Erythroblast (primary cell): ENCODE measurements around the gene TRPM6.
A peak's percentile ranks its signal among the peaks of the same experiment; 100 is the strongest.
"Not testable (repeated sequence)": the region's sequence is repeated elsewhere in the genome, so short reads cannot be mapped to it uniquely, and the experiment has no call there.

ENCODE experiments used
- DNase-seq, 2 experiments: peaks; one replicate each; lab custom pipeline; 2025; lab: John Stamatoyannopoulos, UW
- GATA1 ChIP-seq: IDR thresholded peaks from 2 replicates; pipeline ENCODE4 v1.6.1; 2011; ENCODE audit warnings: low read depth, mild to moderate bottlenecking, control low read depth, low read length, moderate library complexity
- POLR2A ChIP-seq: IDR thresholded peaks from 2 replicates; pipeline ENCODE4 v1.6.1; 2011; ENCODE audit warnings: mild to moderate bottlenecking, low read length

The TRPM6 gene

GRCh38 chr9:74887041-74887980 is at the start of gene TRPM6:
Gene TRPM6, minus strand, starts transcription at chr9:74887921. Its CDS starts 65 bp downstream, at chr9:74887856.
- TF ChIP-seq GATA1 (no peak), POLR2A (no peak)
- peak; percentile 44 to 54 for DNase-seq

GRCh38 chr9:74935008-74935407 is 47.3 kb upstream of the TRPM6 start:
- no peak for DNase-seq

GRCh38 chr9:74921737-74922136 is 34.0 kb upstream of the TRPM6 start:
- peak; percentile 50 to 73 for DNase-seq
- no peak for TF ChIP-seq GATA1
- no peak for TF ChIP-seq POLR2A

More at GRCh38 chr9:74935008-74935407, 47.3 kb upstream of the TRPM6 start:
- TF ChIP-seq GATA1 (no peak), POLR2A (no peak)

GRCh38 chr9:74920944-74921626 is 33.4 kb upstream of the TRPM6 start:
- no peak for TF ChIP-seq GATA1
- TF ChIP-seq POLR2A: no peak
- DNase-seq: peak in 1 of 2 experiments; percentile 25

GRCh38 chr9:74910036-74910435 is 22.3 kb upstream of the TRPM6 start:
- TF ChIP-seq GATA1: no peak
- no peak for TF ChIP-seq POLR2A
- no peak for DNase-seq

GRCh38 chr9:74908665-74909064 is 20.9 kb upstream of the TRPM6 start:
- no peak for DNase-seq
- no peak for TF ChIP-seq GATA1
- TF ChIP-seq POLR2A: no peak

- DNase-seq: no peak
- TF ChIP-seq POLR2A (no peak), GATA1 (no peak)
Observed at GRCh38 chr9:74907085-74907484, 19.4 kb upstream of the TRPM6 start.

- TF ChIP-seq GATA1 (no peak), POLR2A (no peak)
- no peak for DNase-seq
Observed at GRCh38 chr9:74901001-74901400, 13.3 kb upstream of the TRPM6 start.

- DNase-seq: not testable (repeated sequence)
Observed at GRCh38 chr9:74888449-74888848, 728 bp upstream of the TRPM6 start.

GRCh38 chr9:74887981-74888370 is 255 bp upstream of the TRPM6 start:
- TF ChIP-seq POLR2A: no peak
- TF ChIP-seq GATA1: no peak
- no peak for DNase-seq

- no peak for DNase-seq
- TF ChIP-seq GATA1 (no peak), POLR2A (no peak)
Observed at GRCh38 chr9:74876382-74876949, 11.3 kb downstream of the TRPM6 start.

- no peak for TF ChIP-seq POLR2A
- DNase-seq: no peak
Observed at GRCh38 chr9:74875656-74876055, 12.1 kb downstream of the TRPM6 start.

GRCh38 chr9:74874220-74874619 is 13.5 kb downstream of the TRPM6 start:
- no peak for DNase-seq
- no peak for TF ChIP-seq GATA1
- TF ChIP-seq POLR2A: no peak
